Uterus (tissue), 2 donors: ENCODE data around the gene HOXC5.

Experiments used
- POLR2A ChIP-seq, 2 donors: fragments of 450-650 bp; IDR thresholded peaks; one replicate each; pipeline ENCODE4 v1.6.1; 2016; ENCODE audit warnings: antibody characterized with exemption in 2 of 2, mild to moderate bottlenecking in 1 of 2, moderate library complexity in 1 of 2
- TF ChIP-seq, protein P1 (sequence below), 4 experiments: fragments of 200-600 bp in 2 of 4; fragments of 450-650 bp in 2 of 4; sonication (generic) in 2 of 4; IDR thresholded peaks; one replicate each; pipeline ENCODE4 v1.5.1; 2016 to 2019; ENCODE audit warnings: antibody characterized with exemption in 4 of 4, mild to moderate bottlenecking in 2 of 4, moderate library complexity in 1 of 4

GRCh38 chr12:54035568-54036264 lies 2.9 kb downstream of the HOXC5 start:
- TF ChIP-seq, protein P1, sequence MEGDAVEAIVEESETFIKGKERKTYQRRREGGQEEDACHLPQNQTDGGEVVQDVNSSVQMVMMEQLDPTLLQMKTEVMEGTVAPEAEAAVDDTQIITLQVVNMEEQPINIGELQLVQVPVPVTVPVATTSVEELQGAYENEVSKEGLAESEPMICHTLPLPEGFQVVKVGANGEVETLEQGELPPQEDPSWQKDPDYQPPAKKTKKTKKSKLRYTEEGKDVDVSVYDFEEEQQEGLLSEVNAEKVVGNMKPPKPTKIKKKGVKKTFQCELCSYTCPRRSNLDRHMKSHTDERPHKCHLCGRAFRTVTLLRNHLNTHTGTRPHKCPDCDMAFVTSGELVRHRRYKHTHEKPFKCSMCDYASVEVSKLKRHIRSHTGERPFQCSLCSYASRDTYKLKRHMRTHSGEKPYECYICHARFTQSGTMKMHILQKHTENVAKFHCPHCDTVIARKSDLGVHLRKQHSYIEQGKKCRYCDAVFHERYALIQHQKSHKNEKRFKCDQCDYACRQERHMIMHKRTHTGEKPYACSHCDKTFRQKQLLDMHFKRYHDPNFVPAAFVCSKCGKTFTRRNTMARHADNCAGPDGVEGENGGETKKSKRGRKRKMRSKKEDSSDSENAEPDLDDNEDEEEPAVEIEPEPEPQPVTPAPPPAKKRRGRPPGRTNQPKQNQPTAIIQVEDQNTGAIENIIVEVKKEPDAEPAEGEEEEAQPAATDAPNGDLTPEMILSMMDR (IDR thresholded peaks at IDR 0.05): no peak
- no peak for TF ChIP-seq POLR2A (IDR thresholded peaks at IDR 0.05)
